ENCODE results near the gene VTCN1. TPM values are rescaled to one million over a fixed set of nuclear protein-coding genes. Genes with fewer than 3 reads are reported as not detected.

VTCN1 gene
- total RNA-seq, 1 experiment from 2014 or later, result 0.17 TPM

DNA sequence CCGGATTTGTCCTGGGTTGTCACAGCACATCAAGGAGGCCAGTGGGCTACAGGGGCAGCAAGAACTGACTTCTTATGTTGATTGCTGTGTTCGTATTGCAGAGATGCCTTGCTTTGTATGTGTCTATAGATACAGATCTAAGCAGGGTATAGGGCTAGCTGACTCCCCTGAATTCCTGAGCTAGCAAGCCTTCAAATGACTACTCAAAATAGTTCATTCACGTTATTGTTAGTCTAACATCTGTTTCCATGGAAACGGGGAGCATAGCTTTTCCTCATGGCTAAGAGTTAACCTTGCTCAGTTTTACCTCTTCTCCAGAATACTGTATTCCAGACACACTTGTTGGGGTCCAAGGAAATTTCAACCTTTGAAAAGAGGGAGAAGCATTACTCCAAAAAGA is 113.3 kb downstream of the VTCN1 start (continued):
- TF ChIP-seq RAD21 (IDR thresholded peaks at IDR 0.05; ENCODE audit: low read depth) (no peak), TCF7L2 (IDR thresholded peaks at IDR 0.05; ENCODE audit: borderline replicate concordance, extremely low read depth, insufficient read depth, insufficient read length) (no peak), FOSL1 (IDR thresholded peaks at IDR 0.05; ENCODE audit: low read depth) (no peak), CBX3 (IDR thresholded peaks at IDR 0.05; ENCODE audit: low read depth) (no peak)

DNA sequence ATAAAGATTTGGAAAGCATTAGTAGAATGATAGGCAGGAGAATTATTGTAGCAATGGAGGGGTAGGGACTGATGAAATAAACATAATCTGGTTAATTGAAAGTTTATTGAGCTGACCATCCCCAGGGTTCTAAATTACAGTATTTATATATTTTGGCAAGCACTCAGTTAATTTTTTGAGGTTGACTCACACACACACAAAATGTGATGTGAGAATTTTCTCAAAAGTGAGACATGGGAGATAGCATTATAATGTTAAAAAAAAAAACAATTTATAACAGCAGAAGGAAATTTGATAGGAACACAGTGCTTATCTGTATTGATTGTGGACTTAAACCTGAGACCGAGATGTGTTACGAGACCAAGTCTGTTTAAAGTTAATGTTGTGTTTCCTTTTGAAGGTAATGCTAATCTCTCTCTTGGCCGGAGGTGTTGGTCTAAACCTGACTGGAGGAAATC is 113.7 kb downstream of the VTCN1 start:
- ChIA-PET RAD21 (ENCODE audit: low non-redundant PET in 1 of 2, low total read pairs in 2 of 2, uncharacterized antibody in 2 of 2, unreplicated experiment in 2 of 2) (no interaction called here), CTCF (interaction anchor here (1.3 kb wide), 1 partner anchor 32 kb away, joined by 3 read pairs; no protein-coding TSS in a partner anchor), POLR2A (no interaction called here)
- Histone ChIP-seq H4K20me1 (ENCODE audit: insufficient read depth) (no peaks in the 10 kb centered on the region), H3K27me3 (ENCODE audit: insufficient read depth, low read length) (no peaks in the 10 kb centered on the region), H2AFZ (ENCODE audit: low read depth, low read length, poor library complexity, severe bottlenecking) (no peak overlapping the region), H3K9me3 (ENCODE audit: control insufficient read depth in 1 of 2, insufficient read depth in 1 of 2, low read depth in 1 of 2, low read length in 2 of 2) (no peaks in the 10 kb centered on the region), H3K4me3 (replicated peaks in 1 of 2; ENCODE audit: low read depth in 1 of 2, low read length in 2 of 2) (no peak overlapping the region), H3K79me2 (ENCODE audit: insufficient read depth, low read length) (no peaks in the 10 kb centered on the region), H3K9me2 (ENCODE audit: insufficient read depth) (no peaks in the 10 kb centered on the region), H3K36me3 (ENCODE audit: control insufficient read depth in 1 of 2, insufficient read depth in 2 of 2, low read length in 2 of 2) (peaks cover 33 to 75% of the 10 kb centered on the region in 2 experiments; a peak in 3 of 4 replicates), H3K4me2 (ENCODE audit: low read length) (no peak overlapping the region), H3K9ac (ENCODE audit: low read length) (no peak overlapping the region), H3K4me1 (ENCODE audit: control insufficient read depth in 1 of 2, insufficient read depth in 2 of 2, low read length in 2 of 2) (peaks cover 4 to 14% of the 10 kb centered on the region in 2 experiments; a peak in 3 of 4 replicates), H3K27ac (ENCODE audit: low read depth, low read length) (peak overlapping the region; percentile 17; the same call in 1 of the 2 replicates)
- ATAC-seq (no peak), DNase-seq (ENCODE audit: low read depth, low spot score) (no peak)
- intact Hi-C loops (cut with micrococcal nuclease), result no loop called here
- no TSS peak for BruUV-seq (replicated peaks)
- TF ChIP-seq EZH2phosphoT487 (IDR thresholded peaks at IDR 0.05; ENCODE audit: borderline replicate concordance), result no peak
- no peak for TF ChIP-seq EGR1 (IDR thresholded peaks at IDR 0.05; ENCODE audit: low read depth)
- no peak for TF ChIP-seq RAD21 (IDR thresholded peaks at IDR 0.05; ENCODE audit: low read depth)
- no peak for TF ChIP-seq SP1 (IDR thresholded peaks at IDR 0.05; ENCODE audit: low read depth)
- TF ChIP-seq JUND (IDR thresholded peaks at IDR 0.05), result no peak
- TF ChIP-seq CBX3 (IDR thresholded peaks at IDR 0.05; ENCODE audit: low read depth), result no peak
- TF ChIP-seq ELF1 (IDR thresholded peaks at IDR 0.05; ENCODE audit: borderline replicate concordance, low read depth), result no peak
- TF ChIP-seq, protein P1, sequence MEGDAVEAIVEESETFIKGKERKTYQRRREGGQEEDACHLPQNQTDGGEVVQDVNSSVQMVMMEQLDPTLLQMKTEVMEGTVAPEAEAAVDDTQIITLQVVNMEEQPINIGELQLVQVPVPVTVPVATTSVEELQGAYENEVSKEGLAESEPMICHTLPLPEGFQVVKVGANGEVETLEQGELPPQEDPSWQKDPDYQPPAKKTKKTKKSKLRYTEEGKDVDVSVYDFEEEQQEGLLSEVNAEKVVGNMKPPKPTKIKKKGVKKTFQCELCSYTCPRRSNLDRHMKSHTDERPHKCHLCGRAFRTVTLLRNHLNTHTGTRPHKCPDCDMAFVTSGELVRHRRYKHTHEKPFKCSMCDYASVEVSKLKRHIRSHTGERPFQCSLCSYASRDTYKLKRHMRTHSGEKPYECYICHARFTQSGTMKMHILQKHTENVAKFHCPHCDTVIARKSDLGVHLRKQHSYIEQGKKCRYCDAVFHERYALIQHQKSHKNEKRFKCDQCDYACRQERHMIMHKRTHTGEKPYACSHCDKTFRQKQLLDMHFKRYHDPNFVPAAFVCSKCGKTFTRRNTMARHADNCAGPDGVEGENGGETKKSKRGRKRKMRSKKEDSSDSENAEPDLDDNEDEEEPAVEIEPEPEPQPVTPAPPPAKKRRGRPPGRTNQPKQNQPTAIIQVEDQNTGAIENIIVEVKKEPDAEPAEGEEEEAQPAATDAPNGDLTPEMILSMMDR (IDR thresholded peaks at IDR 0.05 in 2 of 3, conservative IDR thresholded peaks at IDR 0.05 in 1 of 3; ENCODE audit: borderline replicate concordance in 1 of 3, insufficient read depth in 1 of 3, low read depth in 2 of 3, low read length in 2 of 3), result no peak
- no peak for TF ChIP-seq TCF7L2 (IDR thresholded peaks at IDR 0.05; ENCODE audit: borderline replicate concordance, extremely low read depth, insufficient read depth, insufficient read length)
- TF ChIP-seq FOSL1 (IDR thresholded peaks at IDR 0.05; ENCODE audit: low read depth), result no peak
- TF ChIP-seq SRF (IDR thresholded peaks at IDR 0.05; ENCODE audit: low read depth), result no peak
- no peak for TF ChIP-seq ZFX (IDR thresholded peaks at IDR 0.05)
- no peak for TF ChIP-seq EZH2 (IDR thresholded peaks at IDR 0.05)
- TF ChIP-seq, protein P2, sequence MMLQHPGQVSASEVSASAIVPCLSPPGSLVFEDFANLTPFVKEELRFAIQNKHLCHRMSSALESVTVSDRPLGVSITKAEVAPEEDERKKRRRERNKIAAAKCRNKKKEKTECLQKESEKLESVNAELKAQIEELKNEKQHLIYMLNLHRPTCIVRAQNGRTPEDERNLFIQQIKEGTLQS (IDR thresholded peaks at IDR 0.05), result no peak
